GM18861 (cell line): ENCODE results near the gene CCDC63.

ENCODE experiments used
- ATAC-seq: cut with Tn5 transposase; IDR thresholded peaks from one replicate; pipeline ENCODE4 v1.9.1; 2021; ENCODE audit not compliant: unreplicated experiment

Gene CCDC63

DNA sequence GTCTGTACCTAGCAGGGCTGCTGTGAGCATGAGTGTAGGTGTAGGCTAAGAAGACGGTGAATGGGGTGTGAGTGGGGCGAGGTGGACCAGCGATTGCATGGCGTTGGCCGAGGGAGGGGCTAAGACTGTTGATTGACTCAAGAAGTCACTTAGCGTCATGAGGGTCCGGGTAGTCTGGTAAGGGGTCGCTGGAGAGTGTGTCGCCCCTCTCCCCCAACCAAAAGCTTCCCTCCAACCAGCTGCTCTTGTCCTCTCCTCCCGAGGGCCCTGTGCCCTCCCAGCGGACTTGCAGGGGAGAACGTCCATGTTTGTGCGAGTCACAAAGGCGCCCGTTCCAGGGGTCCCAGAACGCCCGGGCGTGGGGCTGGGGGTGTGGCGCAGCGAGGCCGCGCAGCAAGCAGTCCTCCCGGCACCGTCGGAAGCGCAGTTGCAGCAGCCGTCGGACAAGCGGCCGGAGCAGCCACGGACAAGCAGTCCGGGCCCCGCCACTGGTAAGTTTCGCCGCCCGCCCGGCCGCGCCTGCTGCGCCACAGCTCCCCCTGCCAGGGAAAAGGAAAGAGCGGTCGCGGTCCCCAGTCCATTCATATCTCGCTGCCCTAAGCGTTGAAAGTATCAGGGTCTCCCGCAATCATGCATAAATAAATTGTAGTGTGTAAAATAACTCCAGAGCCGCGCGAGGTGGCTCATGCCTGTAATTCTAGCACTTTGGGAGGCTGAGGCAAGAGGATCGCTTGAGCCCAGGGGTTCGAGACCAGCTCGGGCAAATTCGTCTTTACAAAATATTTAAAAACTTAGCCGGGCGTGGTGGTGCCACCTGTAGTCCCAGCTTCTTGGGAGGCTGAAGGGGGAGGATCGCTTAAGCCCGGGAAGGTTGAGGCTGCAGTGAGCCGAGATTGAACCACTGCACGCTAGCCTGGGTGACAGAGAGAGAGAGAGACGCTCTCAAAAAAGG, at the start of gene CCDC63:
CCDC63 (plus strand) TSS at position 373 of the 952 bp plus-strand sequence. CDS start 5,968 bp downstream, outside the sequence.
- ATAC-seq: no peak

DNA sequence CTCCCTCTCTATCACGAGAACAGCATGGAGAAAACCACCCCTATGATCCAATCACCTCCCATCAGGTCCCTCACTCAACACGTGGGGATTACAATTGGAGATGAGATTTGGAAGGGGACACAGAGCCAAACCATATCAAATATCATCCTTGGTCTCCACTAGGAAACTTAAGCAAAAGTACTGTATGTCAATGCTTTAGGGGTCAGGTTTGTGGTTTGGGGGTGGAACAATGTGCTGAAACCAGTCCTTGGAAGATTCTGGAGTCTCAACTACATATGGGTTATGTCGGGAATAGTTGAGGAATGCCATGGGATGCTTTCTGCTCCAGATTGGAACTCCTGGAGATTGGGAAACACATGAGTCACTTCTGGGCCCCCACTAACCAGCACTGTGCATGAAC, 48.3 kb upstream of the CCDC63 start:
- no peak for ATAC-seq

DNA sequence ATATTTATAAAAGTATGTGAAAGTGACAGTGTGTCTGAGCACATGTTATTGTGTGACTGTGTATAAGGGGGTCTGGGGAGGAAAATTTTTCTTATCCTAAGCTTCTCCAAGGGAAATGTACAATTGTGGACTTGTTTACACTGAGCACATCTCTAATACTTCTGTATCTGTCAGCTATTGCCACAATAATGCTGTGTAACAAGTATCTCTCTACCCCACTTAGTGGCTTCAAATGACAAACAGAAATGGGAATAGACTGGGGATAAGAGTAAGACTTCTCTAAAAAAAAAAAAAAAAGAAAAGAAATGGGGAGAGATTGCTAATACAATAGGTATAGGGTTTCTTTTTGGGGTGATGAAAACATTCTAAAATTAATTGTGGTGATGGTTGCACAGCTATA, 44.3 kb upstream of the CCDC63 start:
- ATAC-seq: no peak

DNA sequence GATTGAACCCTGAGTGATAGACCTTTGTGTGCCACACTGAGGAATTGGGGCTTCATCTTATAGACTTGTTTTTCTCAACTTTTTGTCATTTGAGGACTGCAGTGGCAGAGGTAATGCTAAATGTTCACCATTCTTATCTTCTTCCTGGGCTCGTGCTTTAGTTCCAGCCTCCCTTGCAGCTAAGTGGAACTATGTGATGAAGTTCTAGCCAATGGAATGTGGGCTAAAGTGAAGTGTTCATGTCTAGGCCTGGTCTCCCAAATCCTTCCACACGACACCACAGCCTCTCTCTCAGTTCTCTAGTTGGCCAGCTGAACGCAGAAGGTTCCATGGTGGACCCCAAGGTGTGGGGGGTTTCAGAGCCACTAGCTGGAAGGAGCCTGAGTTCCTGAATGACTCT, 42.4 kb upstream of the CCDC63 start:
- ATAC-seq: no peak

DNA sequence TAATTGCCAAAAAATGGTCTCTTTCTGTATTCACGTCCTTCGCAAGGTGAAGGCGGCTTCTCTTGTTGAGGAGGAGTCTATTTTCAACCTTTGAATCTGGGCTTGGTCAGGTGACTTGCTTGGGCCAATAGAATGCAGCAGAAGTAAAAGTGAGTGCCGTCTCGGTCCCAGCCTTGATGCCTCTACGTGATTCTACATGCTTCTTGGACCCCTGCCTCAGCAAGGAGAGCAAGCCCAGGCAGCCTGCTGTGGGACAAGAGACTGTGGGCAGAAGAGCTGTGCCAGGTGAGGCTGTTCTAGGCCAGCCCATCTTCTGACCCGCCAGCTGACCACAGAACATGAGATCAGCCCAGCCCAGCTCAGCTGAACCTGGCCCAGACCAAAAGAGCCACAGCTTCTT, 39.1 kb upstream of the CCDC63 start:
- no peak for ATAC-seq

DNA sequence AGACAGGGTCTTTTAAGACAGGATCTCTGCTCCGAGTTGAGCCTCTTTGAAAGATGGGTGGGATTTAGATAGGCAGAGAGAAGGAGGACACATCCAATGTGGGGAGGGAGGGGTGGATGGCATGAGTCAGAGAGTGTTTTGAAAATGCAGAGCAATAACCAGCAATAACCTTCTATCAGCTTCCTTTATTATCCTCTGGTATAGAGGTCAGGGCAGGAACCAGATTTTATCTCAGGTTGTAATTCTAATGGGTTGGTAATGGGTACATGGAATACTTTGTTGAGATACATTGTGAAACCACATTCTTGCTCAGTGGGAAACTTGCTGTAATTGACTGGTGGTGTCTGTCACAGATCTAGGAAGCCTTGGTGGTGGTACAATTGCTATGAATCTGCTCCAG, 37.6 kb upstream of the CCDC63 start:
- no peak for ATAC-seq

DNA sequence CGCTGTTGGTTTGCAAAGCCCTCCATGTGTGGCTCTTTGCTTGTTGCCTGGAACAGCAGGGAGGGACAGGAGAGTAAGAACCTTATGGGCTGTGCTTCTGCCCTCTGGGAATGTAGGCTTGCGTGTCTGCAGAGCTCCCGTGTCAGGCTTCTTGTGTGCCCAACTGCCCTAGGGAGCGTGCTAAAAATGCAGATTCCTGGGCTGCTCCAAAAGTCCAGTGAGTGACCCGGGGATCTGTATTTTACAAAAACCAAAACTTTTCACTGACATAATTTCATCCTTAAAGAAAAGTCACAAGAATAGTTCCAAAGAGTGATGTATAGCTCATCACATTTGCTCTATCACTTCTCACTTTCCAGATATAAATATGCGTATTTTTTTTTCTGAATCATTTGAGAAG, 34.8 kb upstream of the CCDC63 start:
- no peak for ATAC-seq

DNA sequence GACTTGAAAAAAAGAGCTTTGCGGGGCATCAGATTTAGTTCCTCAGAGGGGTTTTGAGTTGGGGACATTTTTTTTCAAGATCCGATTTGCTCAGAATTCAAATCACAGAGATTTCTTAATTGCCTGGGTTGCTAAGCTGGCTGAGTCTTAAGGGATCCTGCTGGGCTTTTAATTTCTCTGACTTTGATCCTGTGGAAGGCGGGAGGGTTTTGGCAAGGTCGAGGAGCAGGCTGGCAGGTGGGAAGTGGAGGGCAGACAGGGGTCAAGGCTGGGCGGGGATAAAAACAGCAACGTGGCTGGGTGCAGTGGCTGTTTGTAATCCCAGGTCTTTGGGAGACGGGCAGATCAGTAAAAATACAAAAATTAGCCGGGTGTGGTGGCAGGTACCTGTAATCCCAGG, 33.5 kb upstream of the CCDC63 start:
- no peak for ATAC-seq

DNA sequence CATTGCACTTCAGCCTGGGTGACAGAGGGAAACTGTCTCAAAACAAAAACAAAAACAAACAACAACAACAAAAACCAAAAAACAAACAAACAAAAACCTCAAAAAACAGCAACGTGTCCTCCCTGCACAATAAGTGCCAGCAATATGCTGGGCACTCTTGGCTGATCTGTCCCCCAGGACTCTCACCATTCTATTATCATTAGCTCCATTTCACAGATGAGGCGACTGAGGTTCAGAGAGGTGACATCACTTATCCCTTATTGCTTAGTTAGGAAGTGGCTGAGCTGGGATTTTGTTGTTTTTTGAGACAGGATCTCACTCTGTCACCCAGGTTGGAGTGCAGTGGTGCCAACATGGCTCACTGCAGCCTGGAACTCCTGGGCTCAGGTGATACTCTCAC, 33.0 kb upstream of the CCDC63 start:
- ATAC-seq: no peak

DNA sequence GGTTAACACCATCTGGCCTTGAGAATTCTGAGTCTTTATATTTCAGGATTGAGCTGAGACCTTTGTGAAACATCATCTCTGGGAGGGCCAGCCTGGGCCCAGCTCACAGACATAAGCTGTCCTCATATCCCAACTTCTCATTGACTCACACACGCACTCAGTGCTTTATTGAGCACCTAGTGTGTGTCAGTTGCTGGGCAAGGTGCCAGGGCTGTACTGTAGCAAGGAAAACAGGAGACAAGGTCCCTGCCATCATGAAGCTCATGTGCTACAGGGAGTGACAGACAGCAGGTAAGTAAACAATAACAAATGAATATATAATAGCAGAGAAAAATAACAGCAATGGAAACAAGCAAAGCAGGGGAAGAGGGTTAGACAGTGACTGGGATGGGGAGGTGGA, 30.5 kb upstream of the CCDC63 start:
- no peak for ATAC-seq

DNA sequence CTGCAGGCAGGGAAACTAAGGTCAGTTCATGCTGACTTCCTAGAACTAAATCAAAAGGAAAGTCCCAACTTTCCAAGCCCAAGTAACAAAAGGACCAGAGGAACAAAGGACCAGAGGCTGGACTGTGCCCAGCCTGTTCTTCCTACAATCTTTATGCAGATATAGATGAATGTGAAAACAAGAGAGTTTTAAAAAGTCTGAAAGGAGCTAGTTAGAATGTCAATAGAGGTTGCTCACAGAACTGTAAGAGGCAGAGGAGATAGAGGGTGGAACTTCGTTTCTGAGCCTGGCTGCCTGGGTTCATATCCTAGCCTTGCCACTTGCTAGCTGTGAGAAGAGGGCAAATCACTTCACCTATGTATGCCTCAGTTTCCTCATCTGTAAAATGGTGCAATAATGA, 30.0 kb upstream of the CCDC63 start:
- ATAC-seq: no peak

DNA sequence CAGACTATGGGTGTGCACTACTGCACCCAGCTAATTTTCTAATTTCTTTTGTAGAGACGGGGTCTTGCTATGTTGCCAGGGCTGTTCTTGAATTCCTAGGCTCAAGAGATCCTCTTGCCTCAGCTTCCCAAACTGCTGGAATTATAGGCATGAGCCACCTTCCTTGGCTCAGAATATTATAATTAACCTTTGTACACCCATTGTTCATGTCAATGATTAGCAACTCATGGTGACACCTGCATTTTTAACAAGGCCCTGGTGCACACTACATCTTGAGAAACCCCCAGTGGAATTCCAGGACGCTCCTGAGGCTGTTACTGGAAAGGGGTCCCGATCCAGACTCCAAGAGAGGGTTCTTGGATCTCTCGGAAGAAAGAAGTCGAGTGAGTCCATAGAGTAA, 28.3 kb upstream of the CCDC63 start:
- ATAC-seq: no peak

DNA sequence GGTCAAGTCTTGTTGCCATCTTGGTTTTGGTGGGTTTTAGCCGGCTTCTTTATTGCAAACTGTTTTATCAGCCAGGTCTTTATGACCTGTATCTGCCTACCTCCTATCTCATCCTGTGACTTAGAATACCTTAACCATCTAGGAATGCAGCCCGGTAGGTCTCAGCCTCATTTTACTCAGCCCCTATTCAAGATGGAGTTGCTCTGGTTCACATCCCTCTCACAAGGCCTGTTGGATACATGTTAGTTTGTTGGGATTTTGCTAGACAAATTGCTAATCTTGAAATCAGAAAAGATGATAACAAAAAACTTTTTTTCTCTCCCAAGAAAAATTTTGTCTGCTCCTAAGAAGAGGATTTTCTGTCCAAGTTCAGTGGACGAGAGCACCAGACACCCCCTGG, 27.6 kb upstream of the CCDC63 start:
- no peak for ATAC-seq

DNA sequence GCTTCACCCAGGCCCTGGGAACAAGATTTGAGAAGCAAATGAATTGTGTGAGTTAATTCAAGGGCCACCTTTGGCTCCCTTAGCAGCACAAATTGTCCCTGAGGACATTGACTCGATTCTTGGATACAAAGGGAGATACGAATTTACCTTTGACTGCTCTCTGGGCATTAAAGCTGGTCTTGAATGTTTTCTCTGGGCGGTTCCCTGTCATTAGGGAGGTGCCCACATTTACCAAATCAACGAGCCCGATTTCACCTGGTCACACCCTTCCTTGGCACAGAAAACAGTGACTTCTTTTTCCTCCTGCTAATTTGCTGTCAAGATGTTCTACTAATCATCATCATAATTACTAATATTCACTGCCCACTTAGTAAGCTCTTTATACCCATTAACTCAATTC, 27.1 kb upstream of the CCDC63 start:
- ATAC-seq: no peak

DNA sequence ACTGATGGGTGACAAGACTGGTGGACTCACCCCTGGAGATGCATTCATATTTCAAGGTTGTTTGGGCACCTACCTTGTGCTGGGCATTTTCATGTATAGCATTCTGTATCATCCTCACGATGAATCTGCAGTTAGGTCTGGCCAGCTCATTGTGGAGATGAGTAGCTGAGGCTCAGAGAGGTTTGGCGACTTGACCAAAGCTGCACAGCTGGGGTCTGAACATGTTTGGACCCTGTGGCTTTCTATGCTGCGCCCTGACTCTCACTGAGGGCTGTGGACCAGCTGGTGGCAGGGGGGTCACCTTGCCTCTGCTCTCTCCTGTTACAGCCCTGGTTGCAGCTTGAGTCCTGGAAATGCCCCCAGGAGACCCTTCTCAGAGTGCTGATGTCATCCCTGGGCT, 24.9 kb upstream of the CCDC63 start:
- ATAC-seq: no peak

DNA sequence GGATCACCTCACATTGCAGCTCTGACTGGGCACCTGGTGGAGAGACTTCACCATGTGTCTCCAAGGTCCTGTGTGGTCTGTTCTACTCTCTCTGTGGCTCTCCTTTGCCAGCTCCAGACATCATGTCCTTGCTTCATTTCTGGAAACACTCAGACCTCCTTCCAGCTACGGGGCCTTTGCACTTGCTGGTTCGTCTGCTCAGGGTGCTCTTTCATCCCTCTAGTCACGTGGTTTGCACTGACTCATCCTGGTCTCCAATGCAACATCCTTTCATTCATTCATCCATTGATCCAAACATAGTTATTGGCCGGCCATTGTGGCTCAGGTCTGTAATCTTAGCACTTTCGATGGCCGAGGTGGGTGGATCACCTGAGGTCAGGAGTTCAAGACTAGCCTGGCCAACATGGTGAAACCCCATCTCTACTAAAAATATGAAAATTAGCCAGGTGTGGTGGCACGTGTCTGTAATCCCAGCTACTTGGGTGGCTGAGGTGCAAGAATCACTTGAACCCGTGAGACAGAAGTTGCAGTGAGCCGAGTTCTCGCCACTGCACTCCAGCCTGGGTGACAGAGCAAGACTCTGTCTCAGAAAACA, 23.9 kb upstream of the CCDC63 start:
- ATAC-seq: no peak

DNA sequence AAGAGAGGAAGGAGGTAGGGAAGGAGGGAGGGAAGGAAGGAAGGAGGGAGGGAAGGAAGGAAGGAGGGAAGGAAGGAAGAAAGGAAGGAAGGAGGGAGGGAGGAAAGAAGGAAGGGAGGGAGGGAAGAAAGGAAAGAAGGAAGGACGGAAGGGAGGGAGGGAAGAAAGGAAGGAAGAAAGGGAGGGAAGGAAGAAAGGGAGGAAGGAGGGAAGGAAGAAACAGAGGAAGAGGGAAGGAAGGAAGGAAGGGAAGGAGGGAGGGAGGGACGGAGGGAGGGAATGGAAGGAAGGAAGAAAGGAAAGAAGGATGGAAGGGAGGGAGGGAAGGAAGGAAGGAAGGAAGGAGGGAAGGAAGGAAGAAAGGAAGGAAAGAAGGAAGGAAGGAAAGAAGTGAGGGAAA, 22.4 kb upstream of the CCDC63 start:
- ATAC-seq: no peak

DNA sequence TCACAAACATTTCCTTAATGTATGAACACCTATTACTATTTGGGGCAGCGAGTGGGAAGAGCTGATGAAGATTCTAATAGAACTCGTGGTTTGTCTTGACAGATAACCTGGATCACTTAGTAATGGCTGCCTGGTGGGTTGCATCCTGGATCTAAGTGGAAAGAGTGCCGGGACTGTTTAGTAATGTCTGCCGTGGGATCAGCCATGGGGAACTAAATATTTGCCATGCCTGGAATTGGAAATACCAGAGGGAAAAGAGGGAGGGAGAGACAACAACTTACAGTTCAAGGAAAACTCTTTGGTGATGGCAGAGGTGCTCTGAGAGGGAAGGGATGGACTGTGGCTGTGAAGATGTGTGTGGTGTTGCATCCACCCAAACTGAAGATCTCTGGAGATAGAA, 21.3 kb upstream of the CCDC63 start:
- ATAC-seq: no peak

DNA sequence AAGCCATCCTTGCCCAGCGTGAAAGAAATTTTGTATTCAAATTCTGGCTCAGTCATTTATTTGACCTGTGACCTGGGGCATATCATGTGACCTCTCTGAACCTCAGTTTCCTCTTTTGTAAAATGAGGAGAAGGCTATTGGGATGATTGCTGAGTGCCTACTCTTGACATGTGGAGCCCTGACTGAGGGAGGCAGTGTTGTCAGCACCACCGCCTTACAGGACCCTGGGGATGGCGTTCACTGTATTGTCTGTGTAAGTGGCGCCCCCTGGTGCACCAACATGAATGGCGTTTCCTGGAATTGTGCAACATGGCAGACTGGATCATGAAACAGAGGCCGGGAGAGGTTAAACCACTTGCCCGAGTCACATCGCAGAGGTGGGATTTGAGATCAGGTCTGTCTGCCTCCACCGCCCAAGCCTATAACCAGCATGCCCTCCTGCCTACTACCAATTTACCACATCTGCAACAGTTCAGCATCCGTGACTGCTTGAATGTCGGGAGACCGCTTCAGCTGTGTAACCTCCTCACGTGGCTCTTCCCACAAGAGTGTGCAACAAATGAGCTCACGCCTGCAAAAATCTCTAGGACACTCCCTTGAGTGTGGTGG, 20.1 kb upstream of the CCDC63 start:
- ATAC-seq: no peak

DNA sequence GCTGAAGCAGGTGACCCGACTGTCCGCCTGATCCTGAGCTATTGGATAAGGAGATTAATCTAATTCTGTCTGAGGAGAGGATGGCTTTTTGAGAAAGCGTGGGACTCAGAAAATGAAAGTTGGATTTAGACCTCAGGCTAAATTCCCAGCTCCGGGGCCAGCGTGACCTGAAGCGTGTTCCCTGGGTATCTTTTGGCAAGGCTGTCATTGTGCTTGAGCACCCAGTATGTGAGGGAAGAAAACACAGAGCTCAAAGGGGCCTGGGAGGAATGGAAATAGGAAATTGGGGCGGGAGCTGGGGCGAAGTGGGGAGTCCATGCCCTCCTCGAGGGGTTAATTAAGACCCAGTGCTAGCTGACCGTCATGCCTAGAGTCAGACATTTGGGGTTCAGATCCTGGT, 17.5 kb upstream of the CCDC63 start:
- no peak for ATAC-seq

DNA sequence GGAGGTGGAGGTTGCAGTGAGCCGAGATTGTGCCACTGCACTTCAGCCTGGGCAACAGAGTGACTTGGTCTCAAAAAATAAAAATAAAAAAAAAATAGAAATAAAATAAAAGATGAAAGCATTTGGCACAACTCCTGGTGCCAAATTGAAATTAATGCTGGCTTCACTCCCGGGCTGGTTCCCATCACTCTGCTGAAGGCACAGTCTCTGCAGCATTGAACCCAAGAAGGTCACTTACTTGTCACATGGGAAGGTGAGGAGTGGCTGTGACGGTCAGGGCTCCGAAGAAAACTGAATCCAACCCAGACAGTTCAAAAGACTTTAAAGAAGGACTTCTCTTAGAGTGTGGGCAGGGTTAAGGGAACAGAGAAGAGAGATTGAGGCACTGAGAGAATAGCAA, 10.5 kb upstream of the CCDC63 start:
- no peak for ATAC-seq

DNA sequence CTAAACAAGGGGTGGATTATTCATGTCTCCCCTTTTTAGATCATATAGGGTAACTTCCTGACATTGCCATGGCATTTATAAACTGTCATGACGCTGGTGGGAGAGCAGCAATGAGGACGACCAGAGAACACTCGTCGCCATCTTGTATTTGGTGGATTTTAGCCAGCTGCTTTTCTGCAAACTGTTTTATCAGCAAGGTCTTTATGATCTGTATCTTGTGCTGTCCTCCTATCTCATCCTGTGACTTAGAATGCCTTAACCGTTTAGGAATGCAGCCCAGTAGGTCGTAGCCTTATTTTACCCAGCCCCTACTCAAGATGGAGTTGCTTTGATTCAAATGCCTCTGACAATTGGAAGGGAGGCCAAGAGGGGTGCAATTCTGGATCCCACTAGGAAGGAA, 5.8 kb upstream of the CCDC63 start:
- ATAC-seq: no peak
